Upper lobe of left lung (tissue), 4 donors: ENCODE results near the gene KIF1A.

ENCODE experiments used
- EP300 ChIP-seq, 4 donors: sonication (generic); formaldehyde crosslinking; IDR thresholded peaks; one replicate each; pipeline ENCODE4 v1.5.1; 2017; ENCODE audit warnings: antibody characterized with exemption in 4 of 4, control low read depth in 2 of 4
- POLR2AphosphoS5 ChIP-seq, 2 donors: sonication (generic); formaldehyde crosslinking; IDR thresholded peaks; one replicate each; pipeline ENCODE4 v1.5.1; 2017; ENCODE audit warnings: antibody characterized with exemption in 2 of 2
- TF ChIP-seq, protein P1 (sequence below), 6 experiments: fragments of 450-650 bp in 4 of 6; fragments of 200-600 bp in 2 of 6; sonication (generic) in 2 of 6; IDR thresholded peaks; one replicate each; pipeline ENCODE4 v1.5.1; 2016 to 2019; ENCODE audit warnings: antibody characterized with exemption in 6 of 6

DNA sequence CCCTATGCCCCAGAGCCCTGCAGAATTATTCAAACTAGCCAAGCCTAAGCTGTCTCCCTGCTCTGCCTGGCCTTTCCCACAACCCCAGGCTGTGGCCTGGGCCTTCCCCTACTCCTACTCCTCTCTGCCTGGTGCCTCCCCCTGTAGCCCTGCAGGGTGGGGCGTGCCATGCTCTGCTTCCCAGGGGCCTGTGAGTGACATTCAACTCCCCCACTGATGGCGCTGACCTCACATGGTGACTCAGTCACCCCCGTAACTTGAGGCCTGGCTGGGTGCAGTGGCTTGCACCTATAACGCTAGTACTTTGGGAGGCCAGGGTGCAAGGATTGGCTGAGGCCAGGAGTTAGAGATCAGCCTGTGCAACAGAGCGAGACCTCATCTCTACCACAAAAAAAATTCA, 60.6 kb downstream of the KIF1A start:
- TF ChIP-seq, protein P1, sequence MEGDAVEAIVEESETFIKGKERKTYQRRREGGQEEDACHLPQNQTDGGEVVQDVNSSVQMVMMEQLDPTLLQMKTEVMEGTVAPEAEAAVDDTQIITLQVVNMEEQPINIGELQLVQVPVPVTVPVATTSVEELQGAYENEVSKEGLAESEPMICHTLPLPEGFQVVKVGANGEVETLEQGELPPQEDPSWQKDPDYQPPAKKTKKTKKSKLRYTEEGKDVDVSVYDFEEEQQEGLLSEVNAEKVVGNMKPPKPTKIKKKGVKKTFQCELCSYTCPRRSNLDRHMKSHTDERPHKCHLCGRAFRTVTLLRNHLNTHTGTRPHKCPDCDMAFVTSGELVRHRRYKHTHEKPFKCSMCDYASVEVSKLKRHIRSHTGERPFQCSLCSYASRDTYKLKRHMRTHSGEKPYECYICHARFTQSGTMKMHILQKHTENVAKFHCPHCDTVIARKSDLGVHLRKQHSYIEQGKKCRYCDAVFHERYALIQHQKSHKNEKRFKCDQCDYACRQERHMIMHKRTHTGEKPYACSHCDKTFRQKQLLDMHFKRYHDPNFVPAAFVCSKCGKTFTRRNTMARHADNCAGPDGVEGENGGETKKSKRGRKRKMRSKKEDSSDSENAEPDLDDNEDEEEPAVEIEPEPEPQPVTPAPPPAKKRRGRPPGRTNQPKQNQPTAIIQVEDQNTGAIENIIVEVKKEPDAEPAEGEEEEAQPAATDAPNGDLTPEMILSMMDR (IDR thresholded peaks at IDR 0.05), result no peak
- no peak for TF ChIP-seq EP300 (IDR thresholded peaks at IDR 0.05)
- no peak for TF ChIP-seq POLR2AphosphoS5 (IDR thresholded peaks at IDR 0.05)
